ENCODE data around the gene CLPTM1L. TPM values are rescaled to one million over a fixed set of nuclear protein-coding genes. Genes with fewer than 3 reads are reported as not detected.

CLPTM1L gene
- polyA plus RNA-seq, 1 donor from 2014 or later = 61.6 TPM

- TF ChIP-seq POLR2AphosphoS5 (IDR thresholded peaks at IDR 0.05) (no peak), EZH2 (IDR thresholded peaks at IDR 0.05; ENCODE audit: borderline replicate concordance, insufficient read depth, low read length, poor library complexity, severe bottlenecking) (no peak), SMC3 (conservative IDR thresholded peaks at IDR 0.05; ENCODE audit: poor library complexity) (no peak), TAF1 (IDR thresholded peaks at IDR 0.05; ENCODE audit: low read depth) (no peak), MXI1 (conservative IDR thresholded peaks at IDR 0.05; ENCODE audit: poor library complexity, severe bottlenecking) (no peak), EP300 (conservative IDR thresholded peaks at IDR 0.05; ENCODE audit: poor library complexity, severe bottlenecking) (no peak), CTCF (IDR thresholded peaks at IDR 0.05; ENCODE audit: poor library complexity, severe bottlenecking) (no peak), RAD21 (conservative IDR thresholded peaks at IDR 0.05) (no peak), REST (IDR thresholded peaks at IDR 0.05; ENCODE audit: borderline replicate concordance) (no peak)
- H3K36me3 ChIP-seq (ENCODE audit: insufficient read depth, low read length) = no peaks in the 10 kb centered on the region
- H3K4me3 ChIP-seq (ENCODE audit: low read length) = no peak overlapping the region
These were observed 14.6 kb downstream of the CLPTM1L start for GRCh38 chr5:1330146-1330846.

DNA sequence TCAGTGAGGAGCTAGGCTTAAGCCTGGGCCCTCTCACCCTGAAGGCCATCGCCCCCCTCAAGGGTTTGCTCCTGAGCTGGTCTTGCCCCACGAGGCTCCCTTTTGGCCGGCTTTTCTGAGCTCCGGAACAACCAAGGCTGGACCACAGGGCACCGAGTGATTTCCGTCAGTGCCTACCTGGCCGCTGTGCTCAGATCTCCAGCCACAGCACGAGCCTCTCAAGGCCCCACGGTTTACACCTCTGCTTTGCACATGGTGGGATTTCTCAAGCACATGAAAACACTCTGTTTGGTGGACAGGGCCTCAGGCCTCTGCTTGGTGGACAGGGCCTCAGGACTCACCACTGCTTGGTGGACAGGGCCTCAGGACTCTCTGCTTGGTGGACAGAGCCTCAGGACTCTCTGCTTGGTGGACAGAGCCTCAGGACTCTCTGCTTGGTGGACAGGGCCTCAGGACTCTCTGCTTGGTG, 15.8 kb downstream of the CLPTM1L start:
- Histone ChIP-seq H2AFZ (ENCODE audit: low read depth, low read length) (no peak overlapping the region), H3K9ac (ENCODE audit: low read length) (no peak overlapping the region), H3F3A (ENCODE audit: insufficient read depth, low read length, poor library complexity, severe bottlenecking) (no peaks in the 10 kb centered on the region), H3K9me2 (ENCODE audit: insufficient read depth, low read length) (no peaks in the 10 kb centered on the region), H3K4me2 (ENCODE audit: low read length) (no peak overlapping the region), H4K20me1 (ENCODE audit: insufficient read depth) (no peaks in the 10 kb centered on the region), H3K4me3 (ENCODE audit: low read length) (no peak overlapping the region), H3K36me3 (ENCODE audit: insufficient read depth, low read length) (no peaks in the 10 kb centered on the region), H3K9me3 (ENCODE audit: low read length) (no peaks in the 10 kb centered on the region), H3K27me3 (ENCODE audit: insufficient read depth, low read depth, low read length) (no peaks in the 10 kb centered on the region), H3K79me2 (replicated peaks; ENCODE audit: insufficient read depth, low read length) (no peaks in the 10 kb centered on the region), H3K27ac (ENCODE audit: low read length) (no peak overlapping the region)
- TF ChIP-seq EP300 (conservative IDR thresholded peaks at IDR 0.05; ENCODE audit: poor library complexity, severe bottlenecking) (no peak), POLR2AphosphoS5 (IDR thresholded peaks at IDR 0.05) (no peak), RAD21 (conservative IDR thresholded peaks at IDR 0.05) (no peak), SMC3 (conservative IDR thresholded peaks at IDR 0.05; ENCODE audit: poor library complexity) (no peak), REST (IDR thresholded peaks at IDR 0.05; ENCODE audit: borderline replicate concordance) (no peak), MXI1 (conservative IDR thresholded peaks at IDR 0.05; ENCODE audit: poor library complexity, severe bottlenecking) (no peak), TAF1 (IDR thresholded peaks at IDR 0.05; ENCODE audit: low read depth) (no peak), CTCF (IDR thresholded peaks at IDR 0.05; ENCODE audit: poor library complexity, severe bottlenecking) (no peak), EZH2 (IDR thresholded peaks at IDR 0.05; ENCODE audit: borderline replicate concordance, insufficient read depth, low read length, poor library complexity, severe bottlenecking) (no peak)

More at GRCh38 chr5:1330146-1330846, 14.6 kb downstream of the CLPTM1L start:
- Histone ChIP-seq H3K9me2 (ENCODE audit: insufficient read depth, low read length) (no peaks in the 10 kb centered on the region), H3F3A (ENCODE audit: insufficient read depth, low read length, poor library complexity, severe bottlenecking) (no peaks in the 10 kb centered on the region), H3K9me3 (ENCODE audit: low read length) (no peaks in the 10 kb centered on the region), H3K27me3 (ENCODE audit: insufficient read depth, low read depth, low read length) (no peaks in the 10 kb centered on the region), H3K4me2 (ENCODE audit: low read length) (no peak overlapping the region), H3K79me2 (replicated peaks; ENCODE audit: insufficient read depth, low read length) (no peaks in the 10 kb centered on the region), H3K27ac (ENCODE audit: low read length) (no peak overlapping the region), H2AFZ (ENCODE audit: low read depth, low read length) (no peak overlapping the region), H3K9ac (ENCODE audit: low read length) (no peak overlapping the region), H4K20me1 (ENCODE audit: insufficient read depth) (no peaks in the 10 kb centered on the region)

Data from neural cell (in vitro differentiated cells).